Keratinocyte (primary cell): ENCODE results near the gene PANK1. TPM values are rescaled to one million over a fixed set of nuclear protein-coding genes. Genes with fewer than 3 reads are reported as not detected.

ENCODE experiments used
- DNase-seq: peaks from one replicate; pipeline ENCODE4 v3.0.0-alpha.2; 2011; ENCODE audit warnings: low read depth, missing footprints, low spot score
- FAIRE-seq: peaks from 2 replicates; lab custom pipeline; 2011; peaks lifted over from hg19 to GRCh38; lab: Jason Lieb, UNC
- H2AFZ ChIP-seq: 2 replicates; pipeline ENCODE4 v1.6.0; 2012; ENCODE audit warnings: low read length, control low read depth, inconsistent platforms; ENCODE audit not compliant: control insufficient read depth
- H3K27ac ChIP-seq: 2 replicates; pipeline ENCODE4 v1.5.1; 2011; ENCODE audit warnings: low read length; ENCODE audit not compliant: control insufficient read depth, insufficient read depth
- H3K27me3 ChIP-seq: 3 replicates; pipeline ENCODE4 v1.6.0; 2011; ENCODE audit warnings: low read length; ENCODE audit not compliant: control insufficient read depth, insufficient read depth; ENCODE audit errors: extremely low read depth
- H3K36me3 ChIP-seq, 2 experiments: 2 replicates in 1 of 2; 3 replicates in 1 of 2; pipeline ENCODE4 v1.5.1; 2011; ENCODE audit warnings: low read length in 2 of 2, mild to moderate bottlenecking in 1 of 2; ENCODE audit not compliant: control insufficient read depth in 2 of 2, insufficient read depth in 2 of 2; ENCODE audit errors: extremely low read depth in 1 of 2
- H3K4me1 ChIP-seq: 3 replicates; pipeline ENCODE4 v1.5.1; 2011; ENCODE audit warnings: low read length; ENCODE audit not compliant: control insufficient read depth, insufficient read depth; ENCODE audit errors: extremely low read depth
- H3K4me2 ChIP-seq: 3 replicates; pipeline ENCODE4 v1.6.0; 2011; ENCODE audit warnings: low read depth, low read length; ENCODE audit not compliant: control insufficient read depth, insufficient read depth; ENCODE audit errors: extremely low read depth
- H3K4me3 ChIP-seq, 3 experiments: fragments of 200-600 bp in 1 of 3; sonication (generic) in 1 of 3; 2 replicates in 2 of 3; 3 replicates in 1 of 3; pipeline ENCODE4 v1.5.1; 2011 to 2016; ENCODE audit warnings: low read length in 3 of 3, mild to moderate bottlenecking in 3 of 3, control low read depth in 2 of 3, inconsistent platforms in 1 of 3, low read depth in 1 of 3, mixed read lengths in 1 of 3, mixed run types in 1 of 3, moderate library complexity in 1 of 3; ENCODE audit not compliant: control insufficient read depth in 2 of 3, insufficient read depth in 2 of 3; ENCODE audit errors: extremely low read depth in 1 of 3
- H3K79me2 ChIP-seq: 2 replicates; pipeline ENCODE4 v1.6.0; 2012; ENCODE audit warnings: low read length; ENCODE audit not compliant: control insufficient read depth, insufficient read depth
- H3K9ac ChIP-seq: 3 replicates; pipeline ENCODE4 v1.6.0; 2011; ENCODE audit warnings: low read length; ENCODE audit not compliant: control insufficient read depth, insufficient read depth; ENCODE audit errors: extremely low read depth
- H3K9me1 ChIP-seq: 3 replicates; pipeline ENCODE4 v1.6.0; 2011; ENCODE audit warnings: low read length; ENCODE audit not compliant: control insufficient read depth, insufficient read depth; ENCODE audit errors: extremely low read depth
- H3K9me3 ChIP-seq: 2 replicates; pipeline ENCODE4 v1.5.1; 2012; ENCODE audit warnings: low read depth, low read length; ENCODE audit not compliant: control insufficient read depth
- H4K20me1 ChIP-seq: 3 replicates; pipeline ENCODE4 v1.6.0; 2011; ENCODE audit warnings: low read length; ENCODE audit not compliant: control insufficient read depth, insufficient read depth; ENCODE audit errors: extremely low read depth
- CTCF ChIP-seq, 3 experiments: IDR thresholded peaks in 1 of 3; conservative IDR thresholded peaks in 1 of 3; optimal IDR thresholded peaks in 1 of 3; 2 replicates in 2 of 3; 3 replicates in 1 of 3; pipeline versions ENCODE3 to v1.5.1; 2011; ENCODE audit warnings: low read length in 3 of 3, mild to moderate bottlenecking in 3 of 3, moderate library complexity in 2 of 3, control low read depth in 1 of 3, inconsistent platforms in 1 of 3; ENCODE audit not compliant: insufficient read depth in 2 of 3; ENCODE audit errors: extremely low read depth in 1 of 3
- EZH2 ChIP-seq: IDR thresholded peaks from one replicate; pipeline ENCODE4 v1.6.1; 2012; ENCODE audit warnings: inconsistent platforms, mild to moderate bottlenecking, low read length, moderate library complexity
- dilution Hi-C: fragments of 300-500 bp; cut with MboI; formaldehyde crosslinking; loops from one replicate; pipeline ENCODE4 v1.7.0; 2020; ENCODE audit warnings: low sequenced_read_pairs; ENCODE audit not compliant: extremely low pct_ligation_motif_present
- polyA plus RNA-seq, 5 experiments: library from polyadenylated mRNA; depleted of rRNA in 3 of 5; stranded (reverse) in 3 of 5; stranded (forward) in 1 of 5; unstranded in 1 of 5; fragments of >200 nt; gene quantifications; 1 replicate in 1 of 5; 2 replicates in 3 of 5; 3 replicates in 1 of 5; pipeline versions ENCODE4 v1.2.1 to v1.2.3, GENCODE V29; 2011 to 2012; ENCODE audit warnings: missing spikeins in 2 of 5, low read depth in 1 of 5, low replicate concordance in 1 of 5

The PANK1 gene
- polyA plus RNA-seq, 1 donor (not counting 4 experiments of a cell fraction or from before 2014, with no cell fraction given) = 9.5 TPM

GRCh38 chr10:89549510-89549909 lies 95.5 kb downstream of the PANK1 start:
- peaks cover 22% of the 10 kb centered on the region for H3K4me1 ChIP-seq
- H4K20me1 ChIP-seq = no peaks in the 10 kb centered on the region
- H2AFZ ChIP-seq = no peak overlapping the region
- dilution Hi-C loops = no loop called here
- H3K36me3 ChIP-seq = no peaks in the 10 kb centered on the region
- H3K9ac ChIP-seq = no peak overlapping the region
- no peak overlapping the region for H3K4me2 ChIP-seq
- no peaks in the 10 kb centered on the region for H3K9me1 ChIP-seq
- FAIRE-seq (peak; percentile 92), DNase-seq (peak; percentile 9)
- no peak overlapping the region for H3K4me3 ChIP-seq
- H3K79me2 ChIP-seq = no peaks in the 10 kb centered on the region
- H3K27me3 ChIP-seq = no peaks in the 10 kb centered on the region
- TF ChIP-seq EZH2 (no peak), CTCF (optimal IDR thresholded peaks at IDR 0.05 in 1 of 3, IDR thresholded peaks at IDR 0.05 in 1 of 3, conservative IDR thresholded peaks at IDR 0.05 in 1 of 3; ENCODE audit: extremely low read depth in 1 of 3, insufficient read depth in 2 of 3, low read length in 3 of 3) (no peak)
- no peaks in the 10 kb centered on the region for H3K9me3 ChIP-seq
- no peak overlapping the region for H3K27ac ChIP-seq

- Histone ChIP-seq H3K27ac (no peak overlapping the region), H3K4me3 (no peak overlapping the region), H3K9me1 (no peaks in the 10 kb centered on the region), H3K4me2 (no peak overlapping the region), H3K9me3 (no peaks in the 10 kb centered on the region), H2AFZ (no peak overlapping the region), H3K9ac (no peak overlapping the region), H3K4me1 (peaks cover 22% of the 10 kb centered on the region), H3K36me3 (no peaks in the 10 kb centered on the region), H3K79me2 (no peaks in the 10 kb centered on the region), H3K27me3 (no peaks in the 10 kb centered on the region), H4K20me1 (no peaks in the 10 kb centered on the region)
- no peak for DNase-seq
- TF ChIP-seq CTCF (optimal IDR thresholded peaks at IDR 0.05 in 1 of 3, IDR thresholded peaks at IDR 0.05 in 1 of 3, conservative IDR thresholded peaks at IDR 0.05 in 1 of 3; ENCODE audit: extremely low read depth in 1 of 3, insufficient read depth in 2 of 3, low read length in 3 of 3) (no peak), EZH2 (no peak)
- dilution Hi-C loops = no loop called here
- FAIRE-seq = no peak
Observed at GRCh38 chr10:89548673-89549072, 96.4 kb downstream of the PANK1 start.
